ENCODE data around the gene ZNF550. TPM values are rescaled to one million over a fixed set of nuclear protein-coding genes. Genes with fewer than 3 reads are reported as not detected.

ZNF550 gene
- total and polyA plus RNA-seq, 2 of the 13 experiments (the other 11 are each of a cell fraction or from before 2014, with no cell fraction given) = 8.6 to 9.1 TPM

DNA sequence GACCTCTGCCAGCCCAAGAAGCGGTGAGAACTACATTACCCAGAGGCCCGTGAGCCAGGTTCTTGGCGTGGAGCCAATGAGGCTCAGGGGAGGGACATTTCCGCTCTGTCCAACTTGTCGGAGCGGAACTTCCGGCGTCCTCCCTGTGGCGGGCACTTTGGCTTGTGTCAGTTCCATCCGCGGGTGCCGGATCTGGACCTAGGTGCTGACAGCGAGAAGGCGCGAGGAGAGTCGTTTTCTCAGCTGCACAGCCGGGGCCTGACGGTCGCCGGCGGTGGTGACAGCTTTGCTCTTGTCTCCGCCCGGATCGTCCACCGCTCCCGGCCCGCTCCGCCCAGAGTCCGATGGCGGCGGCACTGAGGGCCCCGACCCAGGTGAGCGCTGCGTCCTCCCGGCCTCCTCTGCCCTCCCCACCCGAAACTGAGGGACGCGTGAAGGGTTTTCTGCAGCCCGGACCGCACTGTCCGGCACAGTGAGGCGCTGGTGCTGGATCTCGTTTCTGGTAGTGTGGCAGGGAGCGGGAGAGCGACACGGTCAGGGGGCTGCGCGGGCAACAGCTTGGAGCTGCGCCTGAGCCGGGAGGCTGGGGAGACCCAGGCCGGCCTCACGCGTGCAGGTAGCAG lies 40.2 kb upstream of the ZNF550 start, which contains the start of gene ZNF530 (continued):
- TF ChIP-seq, protein P1, sequence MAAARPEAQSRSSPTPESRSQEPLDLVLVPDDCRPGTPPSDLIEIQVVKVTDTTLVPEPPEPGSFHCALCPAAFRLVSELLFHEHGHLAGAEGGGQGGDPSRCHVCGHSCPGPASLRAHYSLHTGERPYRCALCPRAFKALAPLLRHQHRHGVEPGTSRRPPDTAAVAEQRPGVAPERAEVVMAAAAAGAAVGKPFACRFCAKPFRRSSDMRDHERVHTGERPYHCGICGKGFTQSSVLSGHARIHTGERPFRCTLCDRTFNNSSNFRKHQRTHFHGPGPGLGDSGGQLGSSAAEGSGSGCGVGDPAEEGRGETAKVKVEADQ (CRISPR knock-in tag; IDR thresholded peaks at IDR 0.05; ENCODE audit: borderline replicate concordance) = peak; percentile 39; the same call in 1 of the 2 replicates
- TF ChIP-seq ATF7-NPFF (CRISPR knock-in tag; IDR thresholded peaks at IDR 0.05; ENCODE audit: low read depth) = 0 out of 2 replicates have a peak, but pooled peaks have one; percentile 73
- TF ChIP-seq SP140L (CRISPR knock-in tag; IDR thresholded peaks at IDR 0.05; ENCODE audit: borderline replicate concordance) = no peak
- TF ChIP-seq, protein P2, sequence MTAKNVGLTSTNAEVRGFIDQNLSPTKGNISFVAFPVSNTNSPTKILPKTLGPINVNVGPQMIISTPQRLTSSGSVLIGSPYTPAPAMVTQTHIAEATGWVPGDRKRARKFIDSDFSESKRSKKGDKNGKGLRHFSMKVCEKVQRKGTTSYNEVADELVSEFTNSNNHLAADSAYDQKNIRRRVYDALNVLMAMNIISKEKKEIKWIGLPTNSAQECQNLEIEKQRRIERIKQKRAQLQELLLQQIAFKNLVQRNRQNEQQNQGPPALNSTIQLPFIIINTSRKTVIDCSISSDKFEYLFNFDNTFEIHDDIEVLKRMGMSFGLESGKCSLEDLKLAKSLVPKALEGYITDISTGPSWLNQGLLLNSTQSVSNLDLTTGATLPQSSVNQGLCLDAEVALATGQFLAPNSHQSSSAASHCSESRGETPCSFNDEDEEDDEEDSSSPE (CRISPR knock-in tag; IDR thresholded peaks at IDR 0.05) = peak; percentile 98
- TF ChIP-seq ZFP62 (CRISPR knock-in tag; IDR thresholded peaks at IDR 0.05) = no peak
- no peak for TF ChIP-seq RARA (CRISPR knock-in tag; IDR thresholded peaks at IDR 0.05)
- TF ChIP-seq HOXA5 (CRISPR knock-in tag; IDR thresholded peaks at IDR 0.05) = peak; percentile 78
- TF ChIP-seq PCBP1 (IDR thresholded peaks at IDR 0.05; ENCODE audit: borderline replicate concordance, low read depth, low read length) = no peak
- peak; percentile 100 for TF ChIP-seq SAP130 (CRISPR knock-in tag; IDR thresholded peaks at IDR 0.05; ENCODE audit: low read depth)
- TF ChIP-seq ZFP37 (CRISPR knock-in tag; IDR thresholded peaks at IDR 0.05; ENCODE audit: borderline replicate concordance) = no peak
- TF ChIP-seq ZNF296 (CRISPR knock-in tag; conservative IDR thresholded peaks at IDR 0.05) = no peak
- peak; percentile 67 for TF ChIP-seq MXD4 (CRISPR knock-in tag; IDR thresholded peaks at IDR 0.05)
- TF ChIP-seq SRY (CRISPR knock-in tag; IDR thresholded peaks at IDR 0.05) = no peak
- TF ChIP-seq, protein P3, sequence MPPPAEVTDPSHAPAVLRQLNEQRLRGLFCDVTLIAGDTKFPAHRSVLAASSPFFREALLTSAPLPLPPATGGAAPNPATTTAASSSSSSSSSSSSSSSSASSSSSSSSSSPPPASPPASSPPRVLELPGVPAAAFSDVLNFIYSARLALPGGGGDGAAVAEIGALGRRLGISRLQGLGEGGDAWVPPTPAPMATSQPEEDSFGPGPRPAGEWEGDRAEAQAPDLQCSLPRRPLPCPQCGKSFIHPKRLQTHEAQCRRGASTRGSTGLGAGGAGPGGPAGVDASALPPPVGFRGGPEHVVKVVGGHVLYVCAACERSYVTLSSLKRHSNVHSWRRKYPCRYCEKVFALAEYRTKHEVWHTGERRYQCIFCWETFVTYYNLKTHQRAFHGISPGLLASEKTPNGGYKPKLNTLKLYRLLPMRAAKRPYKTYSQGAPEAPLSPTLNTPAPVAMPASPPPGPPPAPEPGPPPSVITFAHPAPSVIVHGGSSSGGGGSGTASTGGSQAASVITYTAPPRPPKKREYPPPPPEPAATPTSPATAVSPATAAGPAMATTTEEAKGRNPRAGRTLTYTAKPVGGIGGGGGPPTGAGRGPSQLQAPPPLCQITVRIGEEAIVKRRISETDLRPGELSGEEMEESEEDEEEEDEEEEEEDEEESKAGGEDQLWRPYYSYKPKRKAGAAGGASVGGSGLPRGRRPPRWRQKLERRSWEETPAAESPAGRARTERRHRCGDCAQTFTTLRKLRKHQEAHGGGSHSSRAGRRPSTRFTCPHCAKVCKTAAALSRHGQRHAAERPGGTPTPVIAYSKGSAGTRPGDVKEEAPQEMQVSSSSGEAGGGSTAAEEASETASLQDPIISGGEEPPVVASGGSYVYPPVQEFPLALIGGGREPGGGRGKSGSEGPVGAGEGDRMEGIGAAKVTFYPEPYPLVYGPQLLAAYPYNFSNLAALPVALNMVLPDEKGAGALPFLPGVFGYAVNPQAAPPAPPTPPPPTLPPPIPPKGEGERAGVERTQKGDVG (CRISPR knock-in tag; IDR thresholded peaks at IDR 0.05; ENCODE audit: borderline replicate concordance) = 0 out of 2 replicates have a peak, but pooled peaks have one; percentile 38
- TF ChIP-seq, protein P4, sequence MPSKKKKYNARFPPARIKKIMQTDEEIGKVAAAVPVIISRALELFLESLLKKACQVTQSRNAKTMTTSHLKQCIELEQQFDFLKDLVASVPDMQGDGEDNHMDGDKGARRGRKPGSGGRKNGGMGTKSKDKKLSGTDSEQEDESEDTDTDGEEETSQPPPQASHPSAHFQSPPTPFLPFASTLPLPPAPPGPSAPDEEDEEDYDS (CRISPR knock-in tag; IDR thresholded peaks at IDR 0.05) = no peak
- TF ChIP-seq, protein P5, sequence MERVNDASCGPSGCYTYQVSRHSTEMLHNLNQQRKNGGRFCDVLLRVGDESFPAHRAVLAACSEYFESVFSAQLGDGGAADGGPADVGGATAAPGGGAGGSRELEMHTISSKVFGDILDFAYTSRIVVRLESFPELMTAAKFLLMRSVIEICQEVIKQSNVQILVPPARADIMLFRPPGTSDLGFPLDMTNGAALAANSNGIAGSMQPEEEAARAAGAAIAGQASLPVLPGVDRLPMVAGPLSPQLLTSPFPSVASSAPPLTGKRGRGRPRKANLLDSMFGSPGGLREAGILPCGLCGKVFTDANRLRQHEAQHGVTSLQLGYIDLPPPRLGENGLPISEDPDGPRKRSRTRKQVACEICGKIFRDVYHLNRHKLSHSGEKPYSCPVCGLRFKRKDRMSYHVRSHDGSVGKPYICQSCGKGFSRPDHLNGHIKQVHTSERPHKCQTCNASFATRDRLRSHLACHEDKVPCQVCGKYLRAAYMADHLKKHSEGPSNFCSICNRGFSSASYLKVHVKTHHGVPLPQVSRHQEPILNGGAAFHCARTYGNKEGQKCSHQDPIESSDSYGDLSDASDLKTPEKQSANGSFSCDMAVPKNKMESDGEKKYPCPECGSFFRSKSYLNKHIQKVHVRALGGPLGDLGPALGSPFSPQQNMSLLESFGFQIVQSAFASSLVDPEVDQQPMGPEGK (CRISPR knock-in tag; IDR thresholded peaks at IDR 0.05) = peak; percentile 29
- TF ChIP-seq, protein P6, sequence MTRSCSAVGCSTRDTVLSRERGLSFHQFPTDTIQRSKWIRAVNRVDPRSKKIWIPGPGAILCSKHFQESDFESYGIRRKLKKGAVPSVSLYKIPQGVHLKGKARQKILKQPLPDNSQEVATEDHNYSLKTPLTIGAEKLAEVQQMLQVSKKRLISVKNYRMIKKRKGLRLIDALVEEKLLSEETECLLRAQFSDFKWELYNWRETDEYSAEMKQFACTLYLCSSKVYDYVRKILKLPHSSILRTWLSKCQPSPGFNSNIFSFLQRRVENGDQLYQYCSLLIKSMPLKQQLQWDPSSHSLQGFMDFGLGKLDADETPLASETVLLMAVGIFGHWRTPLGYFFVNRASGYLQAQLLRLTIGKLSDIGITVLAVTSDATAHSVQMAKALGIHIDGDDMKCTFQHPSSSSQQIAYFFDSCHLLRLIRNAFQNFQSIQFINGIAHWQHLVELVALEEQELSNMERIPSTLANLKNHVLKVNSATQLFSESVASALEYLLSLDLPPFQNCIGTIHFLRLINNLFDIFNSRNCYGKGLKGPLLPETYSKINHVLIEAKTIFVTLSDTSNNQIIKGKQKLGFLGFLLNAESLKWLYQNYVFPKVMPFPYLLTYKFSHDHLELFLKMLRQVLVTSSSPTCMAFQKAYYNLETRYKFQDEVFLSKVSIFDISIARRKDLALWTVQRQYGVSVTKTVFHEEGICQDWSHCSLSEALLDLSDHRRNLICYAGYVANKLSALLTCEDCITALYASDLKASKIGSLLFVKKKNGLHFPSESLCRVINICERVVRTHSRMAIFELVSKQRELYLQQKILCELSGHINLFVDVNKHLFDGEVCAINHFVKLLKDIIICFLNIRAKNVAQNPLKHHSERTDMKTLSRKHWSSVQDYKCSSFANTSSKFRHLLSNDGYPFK (CRISPR knock-in tag; IDR thresholded peaks at IDR 0.05; ENCODE audit: borderline replicate concordance) = peak; percentile 77; the same call in 1 of the 2 replicates
- TF ChIP-seq REPIN1 (CRISPR knock-in tag; IDR thresholded peaks at IDR 0.05; ENCODE audit: borderline replicate concordance, low read depth) = peak; percentile 64; the same call in 1 of the 2 replicates
- no peak for TF ChIP-seq ZNF777 (CRISPR knock-in tag; IDR thresholded peaks at IDR 0.05)

Data from HepG2 (cell line).